ENCODE results near the gene MAPK9.

MAPK9 gene

GRCh38 chr5:180208038-180208434 is 83.8 kb downstream of the MAPK9 start:
- no peak for TF ChIP-seq CTCF (IDR thresholded peaks at IDR 0.05; ENCODE audit: low read depth, low read length, missing control alignments)
- H3K4me3 ChIP-seq (ENCODE audit: low read depth, low read length): no peak overlapping the region

GRCh38 chr5:180207593-180207992 is 84.3 kb downstream of the MAPK9 start:
- no peak for DNase-seq (ENCODE audit: low read depth)
- no peak for TF ChIP-seq CTCF (IDR thresholded peaks at IDR 0.05; ENCODE audit: low read depth, low read length, missing control alignments)
- H3K4me3 ChIP-seq (ENCODE audit: low read depth, low read length): no peak overlapping the region

More at GRCh38 chr5:180208038-180208434, 83.8 kb downstream of the MAPK9 start:
- no peak for DNase-seq (ENCODE audit: low read depth)

GRCh38 chr5:180206993-180207392 is 84.9 kb downstream of the MAPK9 start:
- no peak for DNase-seq (ENCODE audit: low read depth)
- TF ChIP-seq CTCF (IDR thresholded peaks at IDR 0.05; ENCODE audit: low read depth, low read length, missing control alignments): no peak
- H3K4me3 ChIP-seq (ENCODE audit: low read depth, low read length): no peak overlapping the region

GRCh38 chr5:180205916-180206315 is 86.0 kb downstream of the MAPK9 start:
- H3K4me3 ChIP-seq (ENCODE audit: low read depth, low read length): no peak overlapping the region
- no peak for TF ChIP-seq CTCF (IDR thresholded peaks at IDR 0.05; ENCODE audit: low read depth, low read length, missing control alignments)
- DNase-seq (ENCODE audit: low read depth): no peak

GRCh38 chr5:180204276-180204819 is 87.5 kb downstream of the MAPK9 start:
- no peak for TF ChIP-seq CTCF (IDR thresholded peaks at IDR 0.05; ENCODE audit: low read depth, low read length, missing control alignments)
- no peak overlapping the region for H3K4me3 ChIP-seq (ENCODE audit: low read depth, low read length)
- DNase-seq (ENCODE audit: low read depth): no peak

GRCh38 chr5:180202939-180203573 is 88.8 kb downstream of the MAPK9 start:
- no peak overlapping the region for H3K4me3 ChIP-seq (ENCODE audit: low read depth, low read length)
- TF ChIP-seq CTCF (IDR thresholded peaks at IDR 0.05; ENCODE audit: low read depth, low read length, missing control alignments): no peak
- no peak for DNase-seq (ENCODE audit: low read depth)
